Activated effector memory CD4-positive, alpha-beta T cell treated with anti-CD3 and anti-CD28 coated beads, Interleukin-2, amount 50 U/mL, for 16 hours (primary cell): ENCODE data around the gene NACA2.

Source experiments
- DNase-seq: peaks from one replicate; pipeline ENCODE4 v3.0.0-alpha.2; 2020

Gene NACA2

DNA sequence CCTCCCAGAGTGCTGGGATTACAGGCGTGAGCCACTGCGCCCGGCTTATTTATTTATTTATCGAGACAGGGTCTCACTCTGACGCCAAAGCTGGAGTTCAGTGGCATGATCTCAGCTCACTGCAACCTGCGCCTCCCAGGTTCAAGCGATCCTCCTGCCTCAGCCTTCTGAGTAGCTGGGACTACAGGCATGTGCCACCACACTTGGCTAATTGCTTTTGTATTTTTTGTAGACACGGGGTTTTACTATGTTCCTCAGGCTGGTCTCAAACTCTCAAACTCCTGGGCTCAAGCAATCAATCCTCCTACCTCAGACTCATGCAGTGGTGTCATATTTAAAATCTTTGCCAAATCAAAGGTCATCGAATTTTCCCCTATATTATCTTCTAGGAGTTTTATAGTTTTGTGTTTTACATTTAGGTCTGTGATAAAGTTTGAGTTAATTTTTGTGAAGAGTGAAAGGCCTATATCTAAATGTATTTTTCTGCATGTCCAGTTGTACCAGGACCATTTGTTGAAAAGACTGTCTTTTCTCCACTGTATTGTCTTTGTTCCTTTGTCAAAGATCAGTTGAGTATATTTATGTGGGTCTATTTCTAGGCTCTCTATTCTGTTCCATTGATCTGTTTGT is 47.1 kb downstream of the NACA2 start:
- DNase-seq, result no peak

GRCh38 chr17:61542027-61542426 is 49.0 kb downstream of the NACA2 start:
- no peak for DNase-seq

GRCh38 chr17:61540874-61541273 is 50.1 kb downstream of the NACA2 start:
- no peak for DNase-seq
